Lower leg skin (tissue), 4 donors: ENCODE data around the gene CFAP69. TPM values are rescaled to one million over a fixed set of nuclear protein-coding genes. Genes with fewer than 3 reads are reported as not detected.
A peak's percentile ranks its signal among the peaks of the same experiment; 100 is the strongest.

ENCODE experiments used
- DNase-seq, 2 donors: peaks; one replicate each; pipeline ENCODE4 v3.0.0-alpha.2; 2019; ENCODE audit warnings: low spot score in 2 of 2
- H3K4me3 ChIP-seq: fragments of 200-600 bp; sonication (generic); 2 replicates; pipeline ENCODE4 v1.5.1; 2017; ENCODE audit warnings: mild to moderate bottlenecking, low read depth; ENCODE audit not compliant: poor library complexity, severe bottlenecking
- POLR2A ChIP-seq, 2 donors: fragments of 450-650 bp; IDR thresholded peaks; one replicate each; pipeline ENCODE4 v1.6.1; 2016 to 2017; ENCODE audit warnings: antibody characterized with exemption in 2 of 2, mild to moderate bottlenecking in 1 of 2, moderate library complexity in 1 of 2
- WGBS, 2 donors: methylation state at CpG; one replicate each; pipeline ENCODE4 v1.1.5; 2018; 5-methylcytosine and 5-hydroxymethylcytosine counted together
- intact Hi-C: fragments of 100-400 bp; cut with DNase I; formaldehyde crosslinking; loops from one replicate; pipeline ENCODE4 v1.15.0; 2023; ENCODE audit warnings: low total_unique reads
- total RNA-seq, 4 donors: library from RNA; depleted of rRNA; stranded (reverse); fragments of >200 nt; gene quantifications; one replicate each; pipeline ENCODE4 v1.1.0, GENCODE V29; 2016
- TF ChIP-seq, protein P1 (sequence below), 3 donors: fragments of 450-650 bp; IDR thresholded peaks; one replicate each; pipeline ENCODE4 v1.5.1; 2016; ENCODE audit warnings: antibody characterized with exemption in 3 of 3, mild to moderate bottlenecking in 3 of 3, moderate library complexity in 2 of 3

Gene CFAP69
- total RNA-seq, 4 donors from 2014 or later: 1.3 to 3.7 (median 3.4) TPM

DNA sequence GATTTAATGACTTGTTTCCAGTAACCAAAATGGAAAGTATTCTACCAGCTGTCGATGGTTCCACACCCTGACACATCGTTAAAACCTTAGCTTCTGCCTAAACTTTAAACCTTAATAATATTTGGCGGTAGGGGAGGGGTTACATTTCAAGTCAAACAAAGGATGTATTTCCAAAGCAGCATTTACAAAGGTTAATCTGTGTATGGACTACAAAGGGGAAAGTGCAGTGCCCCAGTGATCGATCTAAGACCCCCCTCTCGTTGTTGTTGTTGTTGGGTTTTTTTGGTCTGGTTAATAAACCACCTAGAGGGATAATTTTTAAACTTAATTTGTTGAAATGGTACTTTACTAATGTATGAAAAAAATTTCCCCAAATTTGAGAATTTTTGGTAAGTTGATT lies 34.5 kb upstream of the CFAP69 start:
- no peak for TF ChIP-seq POLR2A (IDR thresholded peaks at IDR 0.05)
- TF ChIP-seq, protein P1, sequence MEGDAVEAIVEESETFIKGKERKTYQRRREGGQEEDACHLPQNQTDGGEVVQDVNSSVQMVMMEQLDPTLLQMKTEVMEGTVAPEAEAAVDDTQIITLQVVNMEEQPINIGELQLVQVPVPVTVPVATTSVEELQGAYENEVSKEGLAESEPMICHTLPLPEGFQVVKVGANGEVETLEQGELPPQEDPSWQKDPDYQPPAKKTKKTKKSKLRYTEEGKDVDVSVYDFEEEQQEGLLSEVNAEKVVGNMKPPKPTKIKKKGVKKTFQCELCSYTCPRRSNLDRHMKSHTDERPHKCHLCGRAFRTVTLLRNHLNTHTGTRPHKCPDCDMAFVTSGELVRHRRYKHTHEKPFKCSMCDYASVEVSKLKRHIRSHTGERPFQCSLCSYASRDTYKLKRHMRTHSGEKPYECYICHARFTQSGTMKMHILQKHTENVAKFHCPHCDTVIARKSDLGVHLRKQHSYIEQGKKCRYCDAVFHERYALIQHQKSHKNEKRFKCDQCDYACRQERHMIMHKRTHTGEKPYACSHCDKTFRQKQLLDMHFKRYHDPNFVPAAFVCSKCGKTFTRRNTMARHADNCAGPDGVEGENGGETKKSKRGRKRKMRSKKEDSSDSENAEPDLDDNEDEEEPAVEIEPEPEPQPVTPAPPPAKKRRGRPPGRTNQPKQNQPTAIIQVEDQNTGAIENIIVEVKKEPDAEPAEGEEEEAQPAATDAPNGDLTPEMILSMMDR (IDR thresholded peaks at IDR 0.05): no peak
- WGBS, 2 donors: 73 to 74% methylated on average over 5 of the region's 5 CpGs
- no peak overlapping the region for H3K4me3 ChIP-seq
- no peak for DNase-seq
- intact Hi-C loops: no loop called here

DNA sequence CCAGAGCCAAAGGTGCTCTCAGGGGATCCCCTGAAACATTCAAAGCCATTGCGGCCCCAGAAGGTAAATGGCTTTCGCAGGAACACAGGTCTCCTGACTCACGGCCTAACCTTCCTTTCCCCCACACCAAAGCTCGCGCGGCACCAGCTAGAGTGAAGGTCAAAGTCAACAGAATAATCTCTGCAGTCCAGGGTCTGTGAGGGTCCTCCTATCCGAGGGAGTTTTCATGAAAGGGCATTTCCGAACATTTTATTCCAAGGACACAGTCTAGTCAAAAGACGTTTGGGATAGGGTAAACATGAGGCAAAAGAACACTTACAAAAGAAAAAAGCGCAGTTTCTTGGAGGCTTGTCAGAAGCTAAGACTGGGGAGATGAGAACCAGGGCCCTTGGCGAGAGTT lies 34.0 kb upstream of the CFAP69 start:
- H3K4me3 ChIP-seq: peak overlapping the region; percentile 59
- intact Hi-C loops: no loop called here
- DNase-seq: no peak
- WGBS, 2 donors: 27 to 40% methylated on average over 11 of the region's 11 CpGs
- TF ChIP-seq, protein P1 (IDR thresholded peaks at IDR 0.05): no peak
- TF ChIP-seq POLR2A (IDR thresholded peaks at IDR 0.05): no peak

DNA sequence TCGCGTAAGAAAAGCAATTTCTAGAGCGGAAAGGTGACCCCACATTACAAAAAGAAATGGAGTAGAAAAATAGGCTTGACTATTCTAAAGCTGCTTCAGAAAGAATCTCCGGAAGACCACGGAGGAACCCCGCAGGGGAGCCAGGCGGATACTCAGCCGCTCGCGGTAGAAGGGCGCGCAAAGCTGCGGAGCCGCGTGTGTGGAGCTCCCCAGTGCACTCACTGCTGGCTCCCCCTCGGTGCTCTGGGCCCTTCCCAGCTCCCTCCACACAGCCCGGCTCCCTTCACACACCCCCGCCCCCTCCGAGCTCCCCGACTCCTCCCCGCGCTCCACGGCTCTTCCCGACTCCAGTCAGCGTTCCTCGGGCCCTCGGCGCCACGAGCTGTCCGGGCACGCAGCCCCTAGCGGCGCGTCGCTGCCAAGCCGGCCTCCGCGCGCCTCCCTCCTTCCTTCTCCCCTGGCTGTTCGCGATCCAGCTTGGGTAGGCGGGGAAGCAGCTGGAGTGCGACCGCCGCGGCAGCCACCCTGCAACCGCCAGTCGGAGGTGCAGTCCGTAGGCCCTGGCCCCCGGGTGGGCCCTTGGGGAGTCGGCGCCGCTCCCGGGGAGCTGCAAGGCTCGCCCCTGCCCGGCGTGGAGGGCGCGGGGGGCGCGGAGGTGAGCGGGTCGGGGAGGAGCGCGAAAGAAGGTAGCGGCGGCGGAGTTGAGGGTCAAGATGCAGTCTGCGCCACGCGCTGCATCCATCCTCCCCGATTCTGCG lies 33.4 kb upstream of the CFAP69 start, which contains the start of gene STEAP2:
Gene STEAP2 (plus strand): TSS at position 350 of the 758 bp plus-strand sequence. CDS start 13,343 bp downstream, outside the sequence.
- intact Hi-C loops: no loop called here
- DNase-seq: peak; percentile 78 to 96
- TF ChIP-seq POLR2A (IDR thresholded peaks at IDR 0.05): no peak
- TF ChIP-seq, protein P1 (IDR thresholded peaks at IDR 0.05): peak in 1 of 3 donors; percentile 36
- H3K4me3 ChIP-seq: peak within 1 kb of the TSS; percentile 59
- 0 to 1% methylated on average over 56 to 66 of the region's 73 CpGs for WGBS, 2 donors

DNA sequence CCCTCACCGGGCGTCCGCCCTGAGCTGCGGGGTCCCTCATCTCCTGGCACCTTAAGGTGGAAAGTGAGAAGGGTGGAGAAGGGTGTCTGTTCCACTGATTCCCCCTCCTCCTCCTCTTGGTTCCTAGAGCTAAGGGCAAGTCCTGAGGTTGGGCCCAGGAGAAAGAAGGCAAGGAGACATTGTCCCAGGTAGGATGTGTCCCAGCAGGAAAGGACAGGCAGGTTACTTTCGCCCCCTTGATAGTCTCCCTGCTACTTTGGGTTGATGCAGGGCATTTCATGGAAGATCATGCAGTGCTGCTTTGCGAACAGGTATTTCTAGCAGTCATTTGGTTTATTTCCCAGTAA lies 32.9 kb upstream of the CFAP69 start:
- H3K4me3 ChIP-seq: peak overlapping the region; percentile 59
- 13% methylated on average over 6 of the region's 6 CpGs for WGBS, 2 donors
- TF ChIP-seq, protein P1 (IDR thresholded peaks at IDR 0.05): no peak
- no peak for TF ChIP-seq POLR2A (IDR thresholded peaks at IDR 0.05)
- DNase-seq: no peak
- intact Hi-C loops: no loop called here

DNA sequence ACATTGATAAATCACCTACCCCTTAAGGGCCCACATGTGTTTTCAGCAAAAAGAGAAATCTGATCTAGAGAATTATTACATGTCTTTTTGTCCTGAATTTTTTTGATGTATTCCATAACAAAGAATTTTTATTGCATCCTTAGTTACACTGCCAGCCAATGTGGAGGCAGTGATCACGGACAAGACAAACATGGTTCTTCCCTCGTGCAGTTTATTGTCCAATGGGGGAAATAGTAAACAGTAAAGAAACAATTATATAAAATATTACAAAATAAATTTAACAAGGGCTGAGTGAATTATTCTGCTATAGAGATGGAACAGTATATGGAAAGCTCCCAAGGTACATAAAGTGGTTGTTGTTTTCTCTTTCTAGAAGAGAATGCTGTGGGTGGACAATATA lies 31.5 kb upstream of the CFAP69 start:
- DNase-seq: no peak
- intact Hi-C loops: no loop called here
- WGBS, 2 donors: 70 to 74% methylated on average over 2 of the region's 2 CpGs
- H3K4me3 ChIP-seq: no peak overlapping the region
- TF ChIP-seq POLR2A (IDR thresholded peaks at IDR 0.05): no peak
- TF ChIP-seq, protein P1 (IDR thresholded peaks at IDR 0.05): no peak
